ENCODE results near the gene NFIX. TPM values are rescaled to one million over a fixed set of nuclear protein-coding genes. Genes with fewer than 3 reads are reported as not detected.

NFIX gene
- total and polyA plus RNA-seq, 4 donors: 26.0 to 190 (median 89.6) TPM

DNA sequence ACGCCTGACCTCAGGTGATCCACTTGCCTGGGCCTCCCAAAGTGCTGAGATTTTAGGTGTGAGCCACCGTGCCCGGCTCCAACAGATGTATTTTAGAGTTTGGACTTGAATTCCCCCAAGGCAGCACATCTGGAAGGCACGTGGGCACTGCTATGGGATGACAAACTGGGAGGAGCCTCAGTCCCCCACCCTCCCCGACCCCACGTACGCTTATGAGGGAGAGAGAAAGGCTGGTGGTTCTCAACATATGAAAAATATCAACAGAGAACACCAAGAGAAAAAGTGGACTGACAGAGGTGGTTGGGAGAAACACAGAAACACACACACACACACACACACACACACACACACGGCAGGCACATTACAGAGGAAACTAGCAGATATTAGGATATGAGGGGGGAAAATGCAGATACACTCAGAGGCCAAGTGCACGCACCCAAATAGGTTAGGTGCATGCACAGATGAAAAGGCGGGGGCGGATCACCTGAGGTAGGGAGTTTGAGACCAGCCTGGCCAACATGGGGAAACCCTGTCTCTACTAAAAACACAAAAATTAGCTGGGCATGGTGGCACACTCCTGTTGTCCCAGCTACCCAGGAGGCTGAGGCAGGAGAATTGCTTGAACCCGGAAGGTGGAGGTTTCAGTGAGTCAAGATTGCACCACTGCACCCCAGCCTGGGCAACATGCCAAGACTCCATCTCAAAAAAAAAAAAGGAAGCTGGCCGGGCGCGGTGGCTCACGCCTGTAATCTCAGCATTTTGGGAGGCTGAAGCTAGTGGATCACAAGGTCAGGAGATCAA, 151.7 kb downstream of the NFIX start:
- Histone ChIP-seq H3K9ac (ENCODE audit: insufficient read depth in 1 of 2, low read length in 2 of 2) (no peak overlapping the region), H3K4me3 (no peak overlapping the region), H3K4me1 (ENCODE audit: control insufficient read depth in 5 of 5, insufficient read depth in 5 of 5, low read length in 5 of 5) (peaks cover 0 to 5% (median 4%) of the 10 kb centered on the region in 5 donors), H3K9me3 (ENCODE audit: control insufficient read depth in 4 of 4, insufficient read depth in 3 of 4, low read length in 3 of 4) (no peaks in the 10 kb centered on the region), H3K27ac (ENCODE audit: low read depth in 1 of 2, low read length in 1 of 2) (no peak overlapping the region), H3K27me3 (ENCODE audit: control insufficient read depth in 3 of 3, insufficient read depth in 3 of 3, low read length in 2 of 3) (no peaks in the 10 kb centered on the region), H3K36me3 (ENCODE audit: control insufficient read depth in 4 of 4, insufficient read depth in 4 of 4, low read length in 4 of 4) (peaks cover 4 to 16% (median 8%) of the 10 kb centered on the region in 4 donors)
- DNase-seq: no peak
- no peak for ATAC-seq (ENCODE audit: insufficient read depth, low FRiP score)
- 56 to 57% methylated on average over 16 of the region's 16 CpGs for WGBS, 2 donors
- TF ChIP-seq, protein P1, sequence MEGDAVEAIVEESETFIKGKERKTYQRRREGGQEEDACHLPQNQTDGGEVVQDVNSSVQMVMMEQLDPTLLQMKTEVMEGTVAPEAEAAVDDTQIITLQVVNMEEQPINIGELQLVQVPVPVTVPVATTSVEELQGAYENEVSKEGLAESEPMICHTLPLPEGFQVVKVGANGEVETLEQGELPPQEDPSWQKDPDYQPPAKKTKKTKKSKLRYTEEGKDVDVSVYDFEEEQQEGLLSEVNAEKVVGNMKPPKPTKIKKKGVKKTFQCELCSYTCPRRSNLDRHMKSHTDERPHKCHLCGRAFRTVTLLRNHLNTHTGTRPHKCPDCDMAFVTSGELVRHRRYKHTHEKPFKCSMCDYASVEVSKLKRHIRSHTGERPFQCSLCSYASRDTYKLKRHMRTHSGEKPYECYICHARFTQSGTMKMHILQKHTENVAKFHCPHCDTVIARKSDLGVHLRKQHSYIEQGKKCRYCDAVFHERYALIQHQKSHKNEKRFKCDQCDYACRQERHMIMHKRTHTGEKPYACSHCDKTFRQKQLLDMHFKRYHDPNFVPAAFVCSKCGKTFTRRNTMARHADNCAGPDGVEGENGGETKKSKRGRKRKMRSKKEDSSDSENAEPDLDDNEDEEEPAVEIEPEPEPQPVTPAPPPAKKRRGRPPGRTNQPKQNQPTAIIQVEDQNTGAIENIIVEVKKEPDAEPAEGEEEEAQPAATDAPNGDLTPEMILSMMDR (IDR thresholded peaks at IDR 0.05; ENCODE audit: control extremely low read depth, extremely low read depth): no peak

Other genes starting within 250 kb of the NFIX start
- gene BEST2, start 243.7 kb upstream of the NFIX start, total RNA-seq: not detected
- under 1 TPM in 1 of 2 donors, not detected in 1; 0.02 TPM for gene BEST2, start 243.7 kb upstream of the NFIX start, polyA plus RNA-seq
- 10 to 100 TPM; 46.9 to 67.4 TPM for gene HOOK2, start 219.9 kb upstream of the NFIX start, total RNA-seq
- 10 to 100 TPM; 39.8 to 54.3 TPM for gene HOOK2, start 219.9 kb upstream of the NFIX start, polyA plus RNA-seq
- 100 to 1,000 TPM; 121 to 205 TPM for gene JUNB, start 204.0 kb upstream of the NFIX start, total RNA-seq
- 100 to 1,000 TPM; 111 to 689 TPM for gene JUNB, start 204.0 kb upstream of the NFIX start, polyA plus RNA-seq
- 100 to 1,000 TPM; 166 to 196 TPM for gene PRDX2, start 193.7 kb upstream of the NFIX start, total RNA-seq
- gene PRDX2, start 193.7 kb upstream of the NFIX start, polyA plus RNA-seq: 100 to 1,000 TPM; 132 to 181 TPM
- gene THSD8, start 193.4 kb upstream of the NFIX start, total RNA-seq: 1 to 10 TPM; 1.8 to 2.2 TPM
- 1 to 10 TPM in 1 of 2 donors, under 1 TPM in 1; 0.10 to 6.2 TPM for gene THSD8, start 193.4 kb upstream of the NFIX start, polyA plus RNA-seq
- gene RNASEH2A, start 188.9 kb upstream of the NFIX start, total RNA-seq: 10 to 100 TPM in 1 of 2 donors, 1 to 10 TPM in 1; 7.5 to 16.1 TPM
- 10 to 100 TPM in 1 of 2 donors, 1 to 10 TPM in 1; 7.3 to 11.1 TPM for gene RNASEH2A, start 188.9 kb upstream of the NFIX start, polyA plus RNA-seq
- gene RTBDN, start 160.9 kb upstream of the NFIX start, total RNA-seq: not detected
- not detected for gene RTBDN, start 160.9 kb upstream of the NFIX start, polyA plus RNA-seq
- gene MAST1, start 157.0 kb upstream of the NFIX start, total RNA-seq: under 1 TPM; 0.55 to 0.88 TPM
- under 1 TPM; 0.08 to 0.26 TPM for gene MAST1, start 157.0 kb upstream of the NFIX start, polyA plus RNA-seq
- gene DNASE2, start 114.0 kb upstream of the NFIX start, total RNA-seq: 10 to 100 TPM; 31.2 to 68.0 TPM
- gene DNASE2, start 114.0 kb upstream of the NFIX start, polyA plus RNA-seq: 10 to 100 TPM; 32.2 to 72.3 TPM
- 1 to 10 TPM in 1 of 2 donors, under 1 TPM in 1; 0.28 to 3.0 TPM for gene KLF1, start 108.3 kb upstream of the NFIX start, total RNA-seq
- under 1 TPM; 0.26 to 0.61 TPM for gene KLF1, start 108.3 kb upstream of the NFIX start, polyA plus RNA-seq
- gene GCDH, start 104.3 kb upstream of the NFIX start, total RNA-seq: 10 to 100 TPM; 24.0 to 31.3 TPM
- gene GCDH, start 104.3 kb upstream of the NFIX start, polyA plus RNA-seq: 10 to 100 TPM; 15.6 to 33.8 TPM
- not detected for gene SYCE2, start 76.2 kb upstream of the NFIX start, total RNA-seq
- gene SYCE2, start 76.2 kb upstream of the NFIX start, polyA plus RNA-seq: under 1 TPM; 0.13 to 0.28 TPM
- 10 to 100 TPM; 27.8 to 65.7 TPM for gene FARSA, start 61.8 kb upstream of the NFIX start, total RNA-seq
- 10 to 100 TPM; 39.8 to 72.1 TPM for gene FARSA, start 61.8 kb upstream of the NFIX start, polyA plus RNA-seq
- 1,000 to 10,000 TPM in 1 of 2 donors, 100 to 1,000 TPM in 1; 479 to 1,551 TPM for gene CALR, start 56.9 kb upstream of the NFIX start, total RNA-seq
- gene CALR, start 56.9 kb upstream of the NFIX start, polyA plus RNA-seq: 1,000 to 10,000 TPM in 1 of 2 donors, 100 to 1,000 TPM in 1; 415 to 1,123 TPM
- 100 to 1,000 TPM in 1 of 2 donors, 10 to 100 TPM in 1; 79.7 to 122 TPM for gene RAD23A, start 49.6 kb upstream of the NFIX start, total RNA-seq
- 100 to 1,000 TPM; 112 to 186 TPM for gene RAD23A, start 49.6 kb upstream of the NFIX start, polyA plus RNA-seq
- gene GADD45GIP1, start 38.3 kb upstream of the NFIX start, total RNA-seq: 10 to 100 TPM; 14.9 to 22.6 TPM
- gene GADD45GIP1, start 38.3 kb upstream of the NFIX start, polyA plus RNA-seq: 10 to 100 TPM; 50.0 to 69.0 TPM
- under 1 TPM; 0.20 to 0.25 TPM for gene DAND5, start 25.9 kb upstream of the NFIX start, total RNA-seq
- under 1 TPM; 0.01 to 0.14 TPM for gene DAND5, start 25.9 kb upstream of the NFIX start, polyA plus RNA-seq
- 10 to 100 TPM; 12.9 to 25.9 TPM for gene LYL1, start 107.4 kb downstream of the NFIX start, total RNA-seq
- 10 to 100 TPM; 15.5 to 34.1 TPM for gene LYL1, start 107.4 kb downstream of the NFIX start, polyA plus RNA-seq
- 10 to 100 TPM; 14.4 to 41.4 TPM for gene TRMT1, start 121.3 kb downstream of the NFIX start, total RNA-seq
- gene TRMT1, start 121.3 kb downstream of the NFIX start, polyA plus RNA-seq: 10 to 100 TPM; 46.1 to 48.2 TPM
- gene NACC1, start 122.8 kb downstream of the NFIX start, total RNA-seq: 10 to 100 TPM; 18.4 to 94.8 TPM
- 10 to 100 TPM; 51.6 to 64.9 TPM for gene NACC1, start 122.8 kb downstream of the NFIX start, polyA plus RNA-seq
- gene STX10, start 154.9 kb downstream of the NFIX start, total RNA-seq: 10 to 100 TPM; 45.8 to 94.3 TPM
- gene STX10, start 154.9 kb downstream of the NFIX start, polyA plus RNA-seq: 100 to 1,000 TPM; 128 to 136 TPM
- gene IER2, start 154.9 kb downstream of the NFIX start, total RNA-seq: 10 to 100 TPM; 29.8 to 93.5 TPM
- gene IER2, start 154.9 kb downstream of the NFIX start, polyA plus RNA-seq: 100 to 1,000 TPM in 1 of 2 donors, 10 to 100 TPM in 1; 92.5 to 242 TPM